ENCODE measurements around the gene VPS13D. TPM values are rescaled to one million over a fixed set of nuclear protein-coding genes. Genes with fewer than 3 reads are reported as not detected.

VPS13D gene
- total RNA-seq, 6 experiments from 2014 or later = 18.8 to 29.5 (median 21.5) TPM

DNA sequence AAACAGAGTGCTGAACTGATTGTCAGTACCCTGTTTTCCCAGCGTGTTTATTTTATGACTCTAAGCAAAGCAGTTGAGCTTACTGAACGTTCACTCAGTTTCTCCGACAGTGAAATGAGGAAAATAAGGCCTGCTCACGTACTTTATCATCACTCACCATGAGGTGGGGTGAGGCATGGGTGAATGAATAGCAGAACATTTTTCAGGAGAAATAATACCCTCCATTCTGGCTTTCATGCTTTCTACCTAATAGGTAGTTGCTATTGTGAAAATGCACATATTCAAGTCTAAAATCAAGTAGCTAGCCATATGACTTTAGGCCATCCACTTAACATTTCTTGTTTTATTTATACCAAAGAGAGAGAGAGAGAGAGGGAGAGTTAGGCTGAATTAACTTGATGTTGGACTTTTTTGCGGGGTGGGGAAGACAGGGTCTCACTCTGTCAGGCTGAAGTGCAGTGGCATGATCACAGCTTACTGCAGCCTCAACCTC lies 178.2 kb downstream of the VPS13D start:
- H3K27ac Mint-ChIP-seq = no peak overlapping the region
- peaks cover 5% of the 10 kb centered on the region; the same call in 1 of the 2 replicates for H3K9me3 Mint-ChIP-seq
- peaks cover 45% of the 10 kb centered on the region for H3K36me3 Mint-ChIP-seq (ENCODE audit: low read depth)
- peaks cover 27% of the 10 kb centered on the region for H3K4me1 Mint-ChIP-seq (ENCODE audit: low read depth)
- H3K27me3 Mint-ChIP-seq (ENCODE audit: insufficient read depth) = no peaks in the 10 kb centered on the region
- no peak overlapping the region for H3K4me3 Mint-ChIP-seq
- TF ChIP-seq, protein P1, sequence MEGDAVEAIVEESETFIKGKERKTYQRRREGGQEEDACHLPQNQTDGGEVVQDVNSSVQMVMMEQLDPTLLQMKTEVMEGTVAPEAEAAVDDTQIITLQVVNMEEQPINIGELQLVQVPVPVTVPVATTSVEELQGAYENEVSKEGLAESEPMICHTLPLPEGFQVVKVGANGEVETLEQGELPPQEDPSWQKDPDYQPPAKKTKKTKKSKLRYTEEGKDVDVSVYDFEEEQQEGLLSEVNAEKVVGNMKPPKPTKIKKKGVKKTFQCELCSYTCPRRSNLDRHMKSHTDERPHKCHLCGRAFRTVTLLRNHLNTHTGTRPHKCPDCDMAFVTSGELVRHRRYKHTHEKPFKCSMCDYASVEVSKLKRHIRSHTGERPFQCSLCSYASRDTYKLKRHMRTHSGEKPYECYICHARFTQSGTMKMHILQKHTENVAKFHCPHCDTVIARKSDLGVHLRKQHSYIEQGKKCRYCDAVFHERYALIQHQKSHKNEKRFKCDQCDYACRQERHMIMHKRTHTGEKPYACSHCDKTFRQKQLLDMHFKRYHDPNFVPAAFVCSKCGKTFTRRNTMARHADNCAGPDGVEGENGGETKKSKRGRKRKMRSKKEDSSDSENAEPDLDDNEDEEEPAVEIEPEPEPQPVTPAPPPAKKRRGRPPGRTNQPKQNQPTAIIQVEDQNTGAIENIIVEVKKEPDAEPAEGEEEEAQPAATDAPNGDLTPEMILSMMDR (IDR thresholded peaks at IDR 0.05) = no peak
- DNase-seq = no peak

DNA sequence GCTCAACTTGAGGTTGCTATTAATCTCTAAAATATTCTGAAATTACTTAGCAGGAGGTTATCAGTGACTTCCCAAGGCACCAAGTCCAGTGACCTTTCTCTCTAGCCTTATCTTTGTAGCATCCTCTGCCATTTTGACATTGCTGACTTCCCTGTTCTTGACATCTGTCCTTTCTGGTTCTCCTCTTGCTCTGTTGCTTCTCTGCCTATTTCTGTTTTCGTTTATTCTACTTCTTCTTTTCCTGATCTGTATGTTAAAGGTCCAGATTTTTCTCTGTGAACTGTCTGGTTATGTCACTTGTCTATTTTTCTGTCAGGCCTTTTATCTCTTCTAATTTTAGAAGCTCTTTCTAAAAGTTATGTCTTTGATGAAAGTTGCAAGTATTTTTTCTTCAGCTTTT lies 178.8 kb downstream of the VPS13D start:
- Mint-ChIP-seq H3K9me3 (peaks cover 5% of the 10 kb centered on the region; the same call in 1 of the 2 replicates), H3K27me3 (ENCODE audit: insufficient read depth) (no peaks in the 10 kb centered on the region), H3K4me1 (ENCODE audit: low read depth) (peaks cover 27% of the 10 kb centered on the region), H3K27ac (no peak overlapping the region), H3K4me3 (no peak overlapping the region), H3K36me3 (ENCODE audit: low read depth) (peaks cover 40% of the 10 kb centered on the region)
- DNase-seq = no peak
- TF ChIP-seq, protein P1 (IDR thresholded peaks at IDR 0.05) = no peak

DNA sequence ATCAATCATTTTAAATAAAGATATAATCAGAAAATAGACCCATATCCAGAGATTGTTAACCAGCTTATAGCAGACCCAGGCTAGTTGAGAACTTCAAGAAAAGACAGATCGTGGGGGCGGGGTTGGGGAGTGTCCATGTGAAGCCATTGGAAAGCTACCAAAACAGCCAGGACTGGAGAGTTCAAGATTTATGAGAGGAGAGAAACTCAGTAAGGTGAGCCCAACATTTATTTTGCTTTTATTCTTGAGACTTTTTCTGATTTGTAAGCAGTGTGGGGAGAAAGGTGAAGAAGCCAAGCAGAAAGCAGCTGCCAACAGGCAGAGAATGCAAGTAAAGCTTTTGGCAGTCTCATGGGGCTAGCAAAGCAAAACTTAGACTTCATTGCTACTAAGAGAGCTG lies 179.9 kb downstream of the VPS13D start:
- Mint-ChIP-seq H3K9me3 (peaks cover 5% of the 10 kb centered on the region; the same call in 1 of the 2 replicates), H3K27me3 (ENCODE audit: insufficient read depth) (no peaks in the 10 kb centered on the region), H3K4me3 (no peak overlapping the region), H3K4me1 (ENCODE audit: low read depth) (peaks cover 32% of the 10 kb centered on the region), H3K36me3 (ENCODE audit: low read depth) (peaks cover 30% of the 10 kb centered on the region), H3K27ac (no peak overlapping the region)
- TF ChIP-seq, protein P1 (IDR thresholded peaks at IDR 0.05) = no peak
- DNase-seq = no peak

DNA sequence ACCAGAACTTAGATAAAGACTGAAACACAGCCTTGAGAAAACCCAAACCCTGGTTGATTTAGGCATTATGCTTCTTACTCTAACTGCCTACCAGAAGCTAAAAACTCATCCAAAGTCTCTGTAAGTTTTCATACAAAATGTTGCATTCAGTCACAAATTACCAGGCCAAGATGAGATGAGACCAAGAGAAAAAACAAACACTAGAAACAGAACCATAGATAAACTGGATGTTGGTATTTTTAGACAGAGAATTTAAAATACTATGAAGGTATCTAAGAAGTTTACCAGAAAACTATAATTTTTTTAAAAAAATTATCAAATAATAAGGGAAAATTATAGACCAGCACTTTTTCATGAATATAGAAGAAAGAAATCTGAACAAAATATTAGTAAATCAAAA lies 180.5 kb downstream of the VPS13D start:
- H3K9me3 Mint-ChIP-seq = peaks cover 5% of the 10 kb centered on the region; the same call in 1 of the 2 replicates
- H3K36me3 Mint-ChIP-seq (ENCODE audit: low read depth) = peaks cover 29% of the 10 kb centered on the region
- H3K4me1 Mint-ChIP-seq (ENCODE audit: low read depth) = peaks cover 36% of the 10 kb centered on the region
- TF ChIP-seq, protein P1 (IDR thresholded peaks at IDR 0.05) = no peak
- H3K4me3 Mint-ChIP-seq = no peak overlapping the region
- H3K27ac Mint-ChIP-seq = no peak overlapping the region
- DNase-seq = no peak
- H3K27me3 Mint-ChIP-seq (ENCODE audit: insufficient read depth) = no peaks in the 10 kb centered on the region

DNA sequence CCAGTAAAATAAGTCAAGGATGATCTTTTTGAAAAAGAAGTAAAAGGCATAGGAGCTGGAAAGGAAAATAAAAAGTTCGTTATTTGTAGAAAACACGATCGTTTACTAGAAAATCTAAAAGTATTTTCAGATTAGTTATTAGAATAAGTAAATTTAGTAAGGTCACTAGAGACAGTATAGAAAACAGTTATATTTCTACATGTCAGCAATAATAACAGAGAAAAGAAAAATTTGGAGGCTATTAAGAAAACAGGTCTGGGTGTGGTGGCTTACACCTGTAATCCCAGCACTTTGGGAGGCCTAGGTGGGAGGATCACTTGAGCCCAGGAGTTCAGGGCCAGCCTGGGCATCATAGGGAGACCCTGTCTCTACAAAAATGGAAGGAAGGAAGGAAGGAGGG lies 181.3 kb downstream of the VPS13D start:
- Mint-ChIP-seq H3K27me3 (ENCODE audit: insufficient read depth) (no peaks in the 10 kb centered on the region), H3K4me3 (no peak overlapping the region), H3K4me1 (ENCODE audit: low read depth) (peaks cover 31% of the 10 kb centered on the region), H3K36me3 (ENCODE audit: low read depth) (peaks cover 31% of the 10 kb centered on the region), H3K27ac (no peak overlapping the region), H3K9me3 (peaks cover 5% of the 10 kb centered on the region; the same call in 1 of the 2 replicates)
- DNase-seq = no peak
- TF ChIP-seq, protein P1 (IDR thresholded peaks at IDR 0.05) = no peak
